Liver (tissue), 9 donors: Measurements from ENCODE around the gene AGER. TPM values are rescaled to one million over a fixed set of nuclear protein-coding genes. Genes with fewer than 3 reads are reported as not detected.

ENCODE experiments used
- DNase-seq: peaks from one replicate; pipeline ENCODE4 v3.0.0-alpha.2; 2017; ENCODE audit warnings: low spot score
- H3K27ac ChIP-seq, 2 donors: one replicate each; pipeline ENCODE4 v1.7.0; 2013; ENCODE audit warnings: inconsistent platforms in 2 of 2, low read length in 2 of 2, control low read depth in 1 of 2, low read depth in 1 of 2, mild to moderate bottlenecking in 1 of 2
- H3K27me3 ChIP-seq, 4 donors: one replicate each; pipeline versions ENCODE4 v1.6.1 to v1.7.0; 2013; ENCODE audit warnings: low read length in 3 of 4, inconsistent platforms in 1 of 4, mild to moderate bottlenecking in 1 of 4, moderate library complexity in 1 of 4; ENCODE audit not compliant: control insufficient read depth in 4 of 4, insufficient read depth in 4 of 4
- H3K36me3 ChIP-seq, 4 donors: one replicate each; pipeline versions ENCODE4 v1.6.1 to v1.7.0; 2013; ENCODE audit warnings: low read length in 3 of 4, mild to moderate bottlenecking in 3 of 4, low read depth in 1 of 4, moderate library complexity in 1 of 4; ENCODE audit not compliant: control insufficient read depth in 4 of 4, insufficient read depth in 3 of 4
- H3K4me1 ChIP-seq, 4 donors: one replicate each; pipeline versions ENCODE4 v1.6.1 to v1.7.0; 2013; ENCODE audit warnings: low read length in 3 of 4, mild to moderate bottlenecking in 3 of 4, moderate library complexity in 1 of 4; ENCODE audit not compliant: control insufficient read depth in 4 of 4, insufficient read depth in 4 of 4
- H3K4me3 ChIP-seq, 3 donors: one replicate each; pipeline versions ENCODE4 v1.6.1 to v1.7.0; 2013; ENCODE audit warnings: low read length in 3 of 3, control low read depth in 1 of 3, low read depth in 1 of 3, mild to moderate bottlenecking in 1 of 3
- H3K9ac ChIP-seq, 2 donors: one replicate each; pipeline ENCODE4 v1.7.0; 2013; ENCODE audit warnings: low read length in 2 of 2, mild to moderate bottlenecking in 2 of 2, moderate library complexity in 2 of 2, control low read depth in 1 of 2, low read depth in 1 of 2
- H3K9me3 ChIP-seq, 4 donors: one replicate each; pipeline versions ENCODE4 v1.6.1 to v1.7.0; 2013; ENCODE audit warnings: low read length in 3 of 4; ENCODE audit not compliant: control insufficient read depth in 4 of 4
- FOXA1 ChIP-seq: IDR thresholded peaks from 2 replicates; pipeline ENCODE4 v1.6.1; 2016; ENCODE audit warnings: antibody characterized with exemption
- FOXA2 ChIP-seq: IDR thresholded peaks from 2 replicates; pipeline ENCODE4 v1.6.1; 2016; ENCODE audit warnings: antibody characterized with exemption
- JUND ChIP-seq, 2 donors: IDR thresholded peaks; 2 replicates each; pipeline ENCODE4 v1.6.1; 2016; ENCODE audit warnings: antibody characterized with exemption in 2 of 2
- NR2F2 ChIP-seq: IDR thresholded peaks from 2 replicates; pipeline ENCODE4 v1.6.1; 2016; ENCODE audit warnings: antibody characterized with exemption
- RAD21 ChIP-seq, 2 donors: IDR thresholded peaks; 2 replicates each; pipeline ENCODE4 v1.6.1; 2016; ENCODE audit warnings: antibody characterized with exemption in 2 of 2, mild to moderate bottlenecking in 2 of 2
- RXRA ChIP-seq, 2 donors: IDR thresholded peaks; 2 replicates each; pipeline ENCODE4 v1.6.1; 2017 to 2018; ENCODE audit warnings: antibody characterized with exemption in 2 of 2, mild to moderate bottlenecking in 1 of 2
- TAF1 ChIP-seq: conservative IDR thresholded peaks from 2 replicates; pipeline ENCODE4 v1.6.1; 2016; ENCODE audit warnings: antibody characterized with exemption, mild to moderate bottlenecking
- YY1 ChIP-seq: IDR thresholded peaks from 2 replicates; pipeline ENCODE4 v1.6.1; 2016; ENCODE audit warnings: antibody characterized with exemption, mild to moderate bottlenecking
- WGBS: extraction: QIAGEN DNeasy Blood & Tissue Kit; methylation state at CpG from one replicate; pipeline ENCODE4 v1.1.7; 2013; 5-methylcytosine and 5-hydroxymethylcytosine counted together
- polyA plus RNA-seq, 2 donors: library from polyadenylated mRNA; stranded (reverse) in 1 of 2; unstranded in 1 of 2; fragments of 200-250 nt in 1 of 2; fragments of >200 nt in 1 of 2; fragmentation: Nextera tagmentation in 1 of 2; extraction: Ambion mirVana in 1 of 2; gene quantifications; one replicate each; pipeline versions ENCODE4 v1.2.1 to v1.2.3, GENCODE V29; 2013 to 2015
- total RNA-seq, 2 donors: library from RNA; depleted of rRNA; stranded (reverse); fragments of >200 nt; gene quantifications; one replicate each; pipeline ENCODE4 v1.2.3, GENCODE V29; 2014
- TF ChIP-seq, protein P1 (sequence below): IDR thresholded peaks from 2 replicates; pipeline ENCODE4 v1.6.1; 2016; ENCODE audit warnings: antibody characterized with exemption, mild to moderate bottlenecking
- TF ChIP-seq, protein P2 (sequence below): IDR thresholded peaks from 2 replicates; pipeline ENCODE4 v1.6.1; 2016; ENCODE audit warnings: antibody characterized with exemption
- TF ChIP-seq, protein P3 (sequence below): fragments of 150-350 bp; IDR thresholded peaks from 2 replicates; pipeline ENCODE4 v1.5.1; 2017; ENCODE audit warnings: improper control_type of control experiment, low read depth, low read length; ENCODE audit not compliant: missing input control
- TF ChIP-seq, protein P4 (sequence below): IDR thresholded peaks from 2 replicates; pipeline ENCODE4 v1.6.1; 2016; ENCODE audit warnings: antibody characterized with exemption
- donor health status: healthy.
- donor health status: healthy.
- donor health status: healthy.
- donor health status: healthy.
- donor health status: healthy.

Gene AGER
- total and polyA plus RNA-seq, 4 donors, result 0.47 to 0.92 (median 0.83) TPM

DNA sequence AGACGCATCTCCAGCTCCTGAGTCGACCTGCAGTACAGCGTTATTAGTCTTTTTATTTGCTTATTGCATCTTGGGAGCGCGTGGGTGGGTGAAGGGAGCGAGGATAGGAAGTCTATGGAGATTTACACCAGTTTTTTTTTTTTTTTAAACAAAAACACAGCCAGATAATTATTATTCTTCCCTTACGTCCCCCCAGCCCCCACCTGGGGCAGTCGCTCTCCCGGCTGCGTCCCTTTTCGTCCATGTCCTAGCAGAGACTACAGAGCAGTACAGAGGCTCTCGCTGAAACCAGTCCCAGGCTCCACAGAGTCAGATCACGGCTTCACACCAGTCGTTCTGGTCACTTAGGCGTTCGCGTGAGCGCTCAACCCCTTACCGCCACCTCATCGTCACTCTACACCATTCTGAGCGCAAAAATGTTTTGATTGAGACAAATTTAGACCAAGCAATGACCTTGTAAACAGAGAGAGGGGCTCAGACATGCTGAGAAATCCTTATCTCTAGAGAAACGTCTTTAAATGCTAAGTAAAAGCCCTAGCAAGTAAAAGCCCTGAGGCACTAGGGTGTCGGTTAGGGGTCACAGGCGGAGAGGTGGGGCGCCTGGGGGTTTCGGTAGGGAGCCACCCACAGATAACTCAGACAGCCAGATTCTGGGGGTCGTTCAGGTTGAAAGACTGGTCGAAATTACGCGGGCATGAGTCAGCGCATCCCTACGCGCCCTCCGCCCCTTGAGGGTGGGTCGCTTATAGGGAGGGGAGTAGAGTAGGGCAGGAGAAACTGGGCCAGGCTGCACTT, 31.1 kb downstream of the AGER start:
- Histone ChIP-seq H3K27me3 (peaks cover 0 to 5% (median 0%) of the 10 kb centered on the region in 4 donors), H3K4me3 (peak overlapping the region in 1 of 3 donors; percentile 66), H3K36me3 (peaks cover 3 to 8% (median 6%) of the 10 kb centered on the region in 4 donors), H3K9me3 (peaks cover 0 to 2% (median 0%) of the 10 kb centered on the region in 4 donors), H3K27ac (peak overlapping the region; percentile 10 to 88), H3K4me1 (peaks cover 6 to 26% (median 13%) of the 10 kb centered on the region in 4 donors), H3K9ac (no peak overlapping the region)
- peak; percentile 72 for DNase-seq
- TF ChIP-seq, protein P1, sequence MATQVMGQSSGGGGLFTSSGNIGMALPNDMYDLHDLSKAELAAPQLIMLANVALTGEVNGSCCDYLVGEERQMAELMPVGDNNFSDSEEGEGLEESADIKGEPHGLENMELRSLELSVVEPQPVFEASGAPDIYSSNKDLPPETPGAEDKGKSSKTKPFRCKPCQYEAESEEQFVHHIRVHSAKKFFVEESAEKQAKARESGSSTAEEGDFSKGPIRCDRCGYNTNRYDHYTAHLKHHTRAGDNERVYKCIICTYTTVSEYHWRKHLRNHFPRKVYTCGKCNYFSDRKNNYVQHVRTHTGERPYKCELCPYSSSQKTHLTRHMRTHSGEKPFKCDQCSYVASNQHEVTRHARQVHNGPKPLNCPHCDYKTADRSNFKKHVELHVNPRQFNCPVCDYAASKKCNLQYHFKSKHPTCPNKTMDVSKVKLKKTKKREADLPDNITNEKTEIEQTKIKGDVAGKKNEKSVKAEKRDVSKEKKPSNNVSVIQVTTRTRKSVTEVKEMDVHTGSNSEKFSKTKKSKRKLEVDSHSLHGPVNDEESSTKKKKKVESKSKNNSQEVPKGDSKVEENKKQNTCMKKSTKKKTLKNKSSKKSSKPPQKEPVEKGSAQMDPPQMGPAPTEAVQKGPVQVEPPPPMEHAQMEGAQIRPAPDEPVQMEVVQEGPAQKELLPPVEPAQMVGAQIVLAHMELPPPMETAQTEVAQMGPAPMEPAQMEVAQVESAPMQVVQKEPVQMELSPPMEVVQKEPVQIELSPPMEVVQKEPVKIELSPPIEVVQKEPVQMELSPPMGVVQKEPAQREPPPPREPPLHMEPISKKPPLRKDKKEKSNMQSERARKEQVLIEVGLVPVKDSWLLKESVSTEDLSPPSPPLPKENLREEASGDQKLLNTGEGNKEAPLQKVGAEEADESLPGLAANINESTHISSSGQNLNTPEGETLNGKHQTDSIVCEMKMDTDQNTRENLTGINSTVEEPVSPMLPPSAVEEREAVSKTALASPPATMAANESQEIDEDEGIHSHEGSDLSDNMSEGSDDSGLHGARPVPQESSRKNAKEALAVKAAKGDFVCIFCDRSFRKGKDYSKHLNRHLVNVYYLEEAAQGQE, result no peak
- TF ChIP-seq, protein P2, sequence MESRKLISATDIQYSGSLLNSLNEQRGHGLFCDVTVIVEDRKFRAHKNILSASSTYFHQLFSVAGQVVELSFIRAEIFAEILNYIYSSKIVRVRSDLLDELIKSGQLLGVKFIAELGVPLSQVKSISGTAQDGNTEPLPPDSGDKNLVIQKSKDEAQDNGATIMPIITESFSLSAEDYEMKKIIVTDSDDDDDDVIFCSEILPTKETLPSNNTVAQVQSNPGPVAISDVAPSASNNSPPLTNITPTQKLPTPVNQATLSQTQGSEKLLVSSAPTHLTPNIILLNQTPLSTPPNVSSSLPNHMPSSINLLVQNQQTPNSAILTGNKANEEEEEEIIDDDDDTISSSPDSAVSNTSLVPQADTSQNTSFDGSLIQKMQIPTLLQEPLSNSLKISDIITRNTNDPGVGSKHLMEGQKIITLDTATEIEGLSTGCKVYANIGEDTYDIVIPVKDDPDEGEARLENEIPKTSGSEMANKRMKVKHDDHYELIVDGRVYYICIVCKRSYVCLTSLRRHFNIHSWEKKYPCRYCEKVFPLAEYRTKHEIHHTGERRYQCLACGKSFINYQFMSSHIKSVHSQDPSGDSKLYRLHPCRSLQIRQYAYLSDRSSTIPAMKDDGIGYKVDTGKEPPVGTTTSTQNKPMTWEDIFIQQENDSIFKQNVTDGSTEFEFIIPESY, result no peak
- TF ChIP-seq TAF1, result no peak
- TF ChIP-seq RAD21 (IDR thresholded peaks at IDR 0.05), result no peak
- no peak for TF ChIP-seq NR2F2
- no peak for TF ChIP-seq RXRA (IDR thresholded peaks at IDR 0.05)
- WGBS, result 54% methylated on average over 35 of the region's 35 CpGs

DNA sequence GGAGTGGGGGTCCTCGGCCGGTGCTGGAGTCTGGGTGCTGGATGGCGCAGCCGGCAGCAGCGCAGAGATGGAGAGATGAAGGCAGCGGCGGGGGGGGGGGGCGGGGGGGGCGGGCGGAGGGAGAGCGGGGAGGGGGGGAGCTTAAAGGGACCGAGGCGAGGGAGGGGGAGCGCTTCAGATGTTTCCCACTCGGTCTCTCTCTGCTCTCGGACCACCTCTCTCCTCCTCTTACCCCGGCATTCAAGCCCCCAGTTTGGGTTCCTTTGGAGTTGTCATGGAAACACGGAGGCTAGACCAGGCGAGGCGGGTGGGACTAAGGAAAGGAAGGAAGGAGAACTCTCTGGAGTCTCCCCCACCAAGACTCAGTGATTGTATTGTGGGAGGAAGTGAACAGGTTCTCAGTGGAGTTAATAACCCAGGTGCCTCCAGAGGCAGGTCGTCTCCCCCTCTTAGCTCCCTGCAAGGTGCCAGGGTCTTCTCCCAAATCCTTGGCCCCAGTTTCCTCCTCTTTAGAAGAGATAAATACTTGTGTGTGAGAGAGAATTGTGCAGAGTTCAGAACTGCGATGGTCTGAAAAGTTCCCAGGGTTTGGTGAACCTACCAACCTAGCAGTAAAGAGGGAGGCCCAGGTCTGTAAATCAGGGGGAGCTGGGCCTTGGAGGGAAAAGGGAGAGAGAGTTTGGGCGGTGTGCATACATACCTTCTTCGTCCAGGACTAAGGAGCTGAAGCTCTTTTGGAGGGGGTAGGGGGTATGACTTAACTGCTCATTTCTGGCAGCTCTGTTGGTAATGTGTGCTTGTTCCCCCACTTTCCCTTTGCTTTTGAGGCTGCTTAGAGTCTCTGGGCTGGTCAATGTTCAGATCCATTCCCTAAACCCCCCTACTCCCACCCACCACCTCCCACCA, 31.9 kb downstream of the AGER start, which contains the start of gene PRRT1:
PRRT1 (minus strand) TSS at position 77 of the 906 bp plus-strand sequence. CDS start 112 bp downstream, outside the sequence.
- peaks cover 0 to 2% (median 0%) of the 10 kb centered on the region in 4 donors for H3K9me3 ChIP-seq
- no peak within 1 kb of the TSS for H3K4me3 ChIP-seq
- TF ChIP-seq, protein P2, result no peak
- TF ChIP-seq, protein P1, result no peak
- TF ChIP-seq, protein P3, sequence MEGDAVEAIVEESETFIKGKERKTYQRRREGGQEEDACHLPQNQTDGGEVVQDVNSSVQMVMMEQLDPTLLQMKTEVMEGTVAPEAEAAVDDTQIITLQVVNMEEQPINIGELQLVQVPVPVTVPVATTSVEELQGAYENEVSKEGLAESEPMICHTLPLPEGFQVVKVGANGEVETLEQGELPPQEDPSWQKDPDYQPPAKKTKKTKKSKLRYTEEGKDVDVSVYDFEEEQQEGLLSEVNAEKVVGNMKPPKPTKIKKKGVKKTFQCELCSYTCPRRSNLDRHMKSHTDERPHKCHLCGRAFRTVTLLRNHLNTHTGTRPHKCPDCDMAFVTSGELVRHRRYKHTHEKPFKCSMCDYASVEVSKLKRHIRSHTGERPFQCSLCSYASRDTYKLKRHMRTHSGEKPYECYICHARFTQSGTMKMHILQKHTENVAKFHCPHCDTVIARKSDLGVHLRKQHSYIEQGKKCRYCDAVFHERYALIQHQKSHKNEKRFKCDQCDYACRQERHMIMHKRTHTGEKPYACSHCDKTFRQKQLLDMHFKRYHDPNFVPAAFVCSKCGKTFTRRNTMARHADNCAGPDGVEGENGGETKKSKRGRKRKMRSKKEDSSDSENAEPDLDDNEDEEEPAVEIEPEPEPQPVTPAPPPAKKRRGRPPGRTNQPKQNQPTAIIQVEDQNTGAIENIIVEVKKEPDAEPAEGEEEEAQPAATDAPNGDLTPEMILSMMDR, result no peak
- TF ChIP-seq FOXA1 (no peak), RXRA (IDR thresholded peaks at IDR 0.05) (no peak), NR2F2 (no peak), YY1 (no peak), JUND (IDR thresholded peaks at IDR 0.05) (no peak), FOXA2 (no peak)
- TF ChIP-seq, protein P4, sequence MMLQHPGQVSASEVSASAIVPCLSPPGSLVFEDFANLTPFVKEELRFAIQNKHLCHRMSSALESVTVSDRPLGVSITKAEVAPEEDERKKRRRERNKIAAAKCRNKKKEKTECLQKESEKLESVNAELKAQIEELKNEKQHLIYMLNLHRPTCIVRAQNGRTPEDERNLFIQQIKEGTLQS, result no peak
- H3K9ac ChIP-seq, result no peak within 1 kb of the TSS
- peaks cover 0 to 5% (median 2%) of the 10 kb centered on the region in 4 donors for H3K36me3 ChIP-seq
- WGBS, result 40% methylated on average over 21 of the region's 24 CpGs
- H3K4me1 ChIP-seq, result peaks cover 6 to 26% (median 13%) of the 10 kb centered on the region in 4 donors
- peaks cover 0 to 5% (median 0%) of the 10 kb centered on the region in 4 donors for H3K27me3 ChIP-seq
- no peak within 1 kb of the TSS for H3K27ac ChIP-seq
- no peak for DNase-seq
